DOHH2 (cell line): ENCODE measurements around the gene SPRTN.

ENCODE experiments used
- CTCF ChIP-seq: fragments of 200-600 bp; sonication (generic); IDR thresholded peaks from one replicate; pipeline ENCODE4 v1.5.1; 2014; ENCODE audit warnings: antibody characterized with exemption, mild to moderate bottlenecking, low read depth, low read length; ENCODE audit not compliant: poor library complexity, severe bottlenecking
- EZH2phosphoT487 ChIP-seq: fragments of 200-600 bp; sonication (generic); IDR thresholded peaks from 2 replicates; pipeline ENCODE4 v1.6.1; 2017; ENCODE audit warnings: borderline replicate concordance, mild to moderate bottlenecking, antibody characterized with exemption, low read length, moderate library complexity, mixed read lengths

GRCh38 chr1:231318015-231318355 lies 20.1 kb upstream of the SPRTN start:
- no peak for TF ChIP-seq CTCF
- TF ChIP-seq EZH2phosphoT487, result no peak
